GM12878 (cell line): ENCODE data around the gene CHD1L. TPM values are rescaled to one million over a fixed set of nuclear protein-coding genes. Genes with fewer than 3 reads are reported as not detected.

Source experiments
- IKZF1 ChIP-seq: fragments of 450-650 bp; conservative IDR thresholded peaks from 2 replicates; pipeline ENCODE4 v1.6.1; 2017; ENCODE audit warnings: antibody characterized with exemption, mild to moderate bottlenecking
- MTA2 ChIP-seq: fragments of 450-650 bp; IDR thresholded peaks from 2 replicates; pipeline ENCODE4 v1.6.1; 2016; ENCODE audit warnings: low read depth, mild to moderate bottlenecking, moderate library complexity
- NFXL1 ChIP-seq: fragments of 450-650 bp; IDR thresholded peaks from 2 replicates; pipeline ENCODE4 v1.6.1; 2017; ENCODE audit warnings: antibody characterized with exemption, mild to moderate bottlenecking, borderline replicate concordance
- PAX5 ChIP-seq: IDR thresholded peaks from 2 replicates; pipeline ENCODE4 v1.6.1; 2011; ENCODE audit warnings: low read depth, low read length, borderline replicate concordance
- POLR2AphosphoS5 ChIP-seq: IDR thresholded peaks from 2 replicates; pipeline ENCODE4 v1.6.1; 2011; ENCODE audit warnings: mild to moderate bottlenecking, low read length, inconsistent platforms
- RFX5 ChIP-seq: IDR thresholded peaks from 2 replicates; pipeline ENCODE4 v1.6.1; 2011; ENCODE audit warnings: low read depth, low read length, improper control_type of control experiment
- WRNIP1 ChIP-seq: IDR thresholded peaks from 2 replicates; pipeline ENCODE4 v1.6.1; 2011; ENCODE audit warnings: low read depth, low read length, improper control_type of control experiment, borderline replicate concordance
- ZBED1 ChIP-seq: IDR thresholded peaks from 2 replicates; pipeline ENCODE4 v1.6.1; 2016; ENCODE audit warnings: borderline replicate concordance
- ZNF24 ChIP-seq: fragments of 450-650 bp; IDR thresholded peaks from 2 replicates; pipeline ENCODE4 v1.6.1; 2017; ENCODE audit warnings: antibody characterized with exemption, mild to moderate bottlenecking
- polyA plus RNA-seq, 11 experiments: library from polyadenylated mRNA; depleted of rRNA in 4 of 11; unstranded in 6 of 11; stranded (reverse) in 5 of 11; fragments of >200 nt; fragmentation: Nextera tagmentation in 4 of 11; fragmentation: Illumina TruSeq in 1 of 11; extraction: Ambion mirVana in 4 of 11; extraction: Trizol in 1 of 11; gene quantifications; 1 replicate in 1 of 11; 2 replicates in 10 of 11; pipeline versions ENCODE4 v1.2.1 to v1.2.3, GENCODE V29; 2011 to 2016; ENCODE audit warnings: inconsistent platforms in 2 of 11, missing spikeins in 2 of 11, low read depth in 1 of 11
- total RNA-seq, 4 experiments: library from RNA; depleted of rRNA in 3 of 4; stranded (reverse); fragments of >200 nt in 3 of 4; fragmentation: Illumina TruSeq in 1 of 4; extraction: Trizol in 1 of 4; gene quantifications; 2 replicates each; pipeline versions ENCODE4 v1.2.1 to v1.2.3, GENCODE V29; 2013 to 2021
- TF ChIP-seq, protein P1 (sequence below): fragments of 450-650 bp; conservative IDR thresholded peaks from 2 replicates; pipeline ENCODE4 v1.6.1; 2017; ENCODE audit warnings: mild to moderate bottlenecking, moderate library complexity
- TF ChIP-seq, protein P2 (sequence below): fragments of 450-650 bp; IDR thresholded peaks from 2 replicates; pipeline ENCODE4 v1.6.1; 2018; ENCODE audit warnings: mild to moderate bottlenecking, low read depth, moderate library complexity; ENCODE audit not compliant: partially characterized antibody
- TF ChIP-seq, protein P3 (sequence below): fragments of 450-650 bp; IDR thresholded peaks from 2 replicates; pipeline ENCODE4 v1.6.1; 2017; ENCODE audit warnings: mild to moderate bottlenecking, moderate library complexity
- TF ChIP-seq, protein P4 (sequence below): IDR thresholded peaks from 2 replicates; pipeline ENCODE4 v1.6.1; 2011; ENCODE audit warnings: mild to moderate bottlenecking, low read depth, low read length, moderate library complexity; ENCODE audit not compliant: insufficient replicate concordance
- TF ChIP-seq, protein P5 (sequence below): IDR thresholded peaks from 2 replicates; pipeline ENCODE4 v1.6.1; 2011; ENCODE audit warnings: borderline replicate concordance, low read depth, mild to moderate bottlenecking, moderate library complexity, mixed read lengths, low read length; ENCODE audit not compliant: insufficient read depth; ENCODE audit errors: extremely low read length
- TF ChIP-seq, protein P6 (sequence below): fragments of 450-650 bp; formaldehyde crosslinking; IDR thresholded peaks from 2 replicates; pipeline ENCODE4 v1.4.0; 2020; ENCODE audit warnings: mild to moderate bottlenecking, moderate library complexity

Gene CHD1L
- total and polyA plus RNA-seq, 10 of the 15 experiments (the other 5 are each of a cell fraction or from before 2014, with no cell fraction given), result 21.2 to 54.2 (median 44.5) TPM

DNA sequence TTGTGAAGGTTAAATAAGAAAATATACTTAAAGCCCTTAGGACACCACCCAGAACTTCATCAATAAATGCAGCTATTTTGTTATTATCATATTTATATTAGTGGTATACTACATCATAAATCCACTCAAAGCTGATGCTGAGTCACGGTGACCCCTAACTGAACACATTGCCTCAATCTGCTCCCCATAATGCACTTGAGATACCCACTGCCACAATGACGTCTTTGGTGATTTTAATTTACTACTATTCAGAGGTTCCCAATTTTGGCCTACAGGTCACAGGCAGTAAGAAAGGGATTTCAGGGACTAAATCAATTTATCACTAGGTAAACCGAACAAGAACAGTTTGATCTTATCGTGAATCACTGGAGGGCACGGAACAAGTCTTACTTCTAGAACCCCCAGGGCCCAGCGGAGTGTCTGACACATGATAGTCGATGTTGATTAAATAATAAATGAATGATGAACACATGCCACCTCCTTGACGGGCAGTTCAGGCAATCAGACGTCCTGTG, 493 bp upstream of the CHD1L start (continued):
- TF ChIP-seq WRNIP1 (no peak), RFX5 (no peak), POLR2AphosphoS5 (no peak), PAX5 (no peak), NFXL1 (no peak), ZNF24 (no peak), IKZF1 (no peak), ZBED1 (no peak), MTA2 (no peak)
- TF ChIP-seq, protein P1, sequence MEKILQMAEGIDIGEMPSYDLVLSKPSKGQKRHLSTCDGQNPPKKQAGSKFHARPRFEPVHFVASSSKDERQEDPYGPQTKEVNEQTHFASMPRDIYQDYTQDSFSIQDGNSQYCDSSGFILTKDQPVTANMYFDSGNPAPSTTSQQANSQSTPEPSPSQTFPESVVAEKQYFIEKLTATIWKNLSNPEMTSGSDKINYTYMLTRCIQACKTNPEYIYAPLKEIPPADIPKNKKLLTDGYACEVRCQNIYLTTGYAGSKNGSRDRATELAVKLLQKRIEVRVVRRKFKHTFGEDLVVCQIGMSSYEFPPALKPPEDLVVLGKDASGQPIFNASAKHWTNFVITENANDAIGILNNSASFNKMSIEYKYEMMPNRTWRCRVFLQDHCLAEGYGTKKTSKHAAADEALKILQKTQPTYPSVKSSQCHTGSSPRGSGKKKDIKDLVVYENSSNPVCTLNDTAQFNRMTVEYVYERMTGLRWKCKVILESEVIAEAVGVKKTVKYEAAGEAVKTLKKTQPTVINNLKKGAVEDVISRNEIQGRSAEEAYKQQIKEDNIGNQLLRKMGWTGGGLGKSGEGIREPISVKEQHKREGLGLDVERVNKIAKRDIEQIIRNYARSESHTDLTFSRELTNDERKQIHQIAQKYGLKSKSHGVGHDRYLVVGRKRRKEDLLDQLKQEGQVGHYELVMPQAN, result no peak
- TF ChIP-seq, protein P2, sequence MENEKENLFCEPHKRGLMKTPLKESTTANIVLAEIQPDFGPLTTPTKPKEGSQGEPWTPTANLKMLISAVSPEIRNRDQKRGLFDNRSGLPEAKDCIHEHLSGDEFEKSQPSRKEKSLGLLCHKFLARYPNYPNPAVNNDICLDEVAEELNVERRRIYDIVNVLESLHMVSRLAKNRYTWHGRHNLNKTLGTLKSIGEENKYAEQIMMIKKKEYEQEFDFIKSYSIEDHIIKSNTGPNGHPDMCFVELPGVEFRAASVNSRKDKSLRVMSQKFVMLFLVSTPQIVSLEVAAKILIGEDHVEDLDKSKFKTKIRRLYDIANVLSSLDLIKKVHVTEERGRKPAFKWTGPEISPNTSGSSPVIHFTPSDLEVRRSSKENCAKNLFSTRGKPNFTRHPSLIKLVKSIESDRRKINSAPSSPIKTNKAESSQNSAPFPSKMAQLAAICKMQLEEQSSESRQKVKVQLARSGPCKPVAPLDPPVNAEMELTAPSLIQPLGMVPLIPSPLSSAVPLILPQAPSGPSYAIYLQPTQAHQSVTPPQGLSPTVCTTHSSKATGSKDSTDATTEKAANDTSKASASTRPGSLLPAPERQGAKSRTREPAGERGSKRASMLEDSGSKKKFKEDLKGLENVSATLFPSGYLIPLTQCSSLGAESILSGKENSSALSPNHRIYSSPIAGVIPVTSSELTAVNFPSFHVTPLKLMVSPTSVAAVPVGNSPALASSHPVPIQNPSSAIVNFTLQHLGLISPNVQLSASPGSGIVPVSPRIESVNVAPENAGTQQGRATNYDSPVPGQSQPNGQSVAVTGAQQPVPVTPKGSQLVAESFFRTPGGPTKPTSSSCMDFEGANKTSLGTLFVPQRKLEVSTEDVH, result no peak
- TF ChIP-seq, protein P3, sequence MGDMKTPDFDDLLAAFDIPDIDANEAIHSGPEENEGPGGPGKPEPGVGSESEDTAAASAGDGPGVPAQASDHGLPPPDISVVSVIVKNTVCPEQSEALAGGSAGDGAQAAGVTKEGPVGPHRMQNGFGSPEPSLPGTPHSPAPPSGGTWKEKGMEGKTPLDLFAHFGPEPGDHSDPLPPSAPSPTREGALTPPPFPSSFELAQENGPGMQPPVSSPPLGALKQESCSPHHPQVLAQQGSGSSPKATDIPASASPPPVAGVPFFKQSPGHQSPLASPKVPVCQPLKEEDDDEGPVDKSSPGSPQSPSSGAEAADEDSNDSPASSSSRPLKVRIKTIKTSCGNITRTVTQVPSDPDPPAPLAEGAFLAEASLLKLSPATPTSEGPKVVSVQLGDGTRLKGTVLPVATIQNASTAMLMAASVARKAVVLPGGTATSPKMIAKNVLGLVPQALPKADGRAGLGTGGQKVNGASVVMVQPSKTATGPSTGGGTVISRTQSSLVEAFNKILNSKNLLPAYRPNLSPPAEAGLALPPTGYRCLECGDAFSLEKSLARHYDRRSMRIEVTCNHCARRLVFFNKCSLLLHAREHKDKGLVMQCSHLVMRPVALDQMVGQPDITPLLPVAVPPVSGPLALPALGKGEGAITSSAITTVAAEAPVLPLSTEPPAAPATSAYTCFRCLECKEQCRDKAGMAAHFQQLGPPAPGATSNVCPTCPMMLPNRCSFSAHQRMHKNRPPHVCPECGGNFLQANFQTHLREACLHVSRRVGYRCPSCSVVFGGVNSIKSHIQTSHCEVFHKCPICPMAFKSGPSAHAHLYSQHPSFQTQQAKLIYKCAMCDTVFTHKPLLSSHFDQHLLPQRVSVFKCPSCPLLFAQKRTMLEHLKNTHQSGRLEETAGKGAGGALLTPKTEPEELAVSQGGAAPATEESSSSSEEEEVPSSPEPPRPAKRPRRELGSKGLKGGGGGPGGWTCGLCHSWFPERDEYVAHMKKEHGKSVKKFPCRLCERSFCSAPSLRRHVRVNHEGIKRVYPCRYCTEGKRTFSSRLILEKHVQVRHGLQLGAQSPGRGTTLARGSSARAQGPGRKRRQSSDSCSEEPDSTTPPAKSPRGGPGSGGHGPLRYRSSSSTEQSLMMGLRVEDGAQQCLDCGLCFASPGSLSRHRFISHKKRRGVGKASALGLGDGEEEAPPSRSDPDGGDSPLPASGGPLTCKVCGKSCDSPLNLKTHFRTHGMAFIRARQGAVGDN, result no peak
- TF ChIP-seq, protein P4, sequence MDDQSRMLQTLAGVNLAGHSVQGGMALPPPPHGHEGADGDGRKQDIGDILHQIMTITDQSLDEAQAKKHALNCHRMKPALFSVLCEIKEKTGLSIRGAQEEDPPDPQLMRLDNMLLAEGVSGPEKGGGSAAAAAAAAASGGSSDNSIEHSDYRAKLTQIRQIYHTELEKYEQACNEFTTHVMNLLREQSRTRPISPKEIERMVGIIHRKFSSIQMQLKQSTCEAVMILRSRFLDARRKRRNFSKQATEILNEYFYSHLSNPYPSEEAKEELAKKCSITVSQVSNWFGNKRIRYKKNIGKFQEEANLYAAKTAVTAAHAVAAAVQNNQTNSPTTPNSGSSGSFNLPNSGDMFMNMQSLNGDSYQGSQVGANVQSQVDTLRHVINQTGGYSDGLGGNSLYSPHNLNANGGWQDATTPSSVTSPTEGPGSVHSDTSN, result no peak
- TF ChIP-seq, protein P5, sequence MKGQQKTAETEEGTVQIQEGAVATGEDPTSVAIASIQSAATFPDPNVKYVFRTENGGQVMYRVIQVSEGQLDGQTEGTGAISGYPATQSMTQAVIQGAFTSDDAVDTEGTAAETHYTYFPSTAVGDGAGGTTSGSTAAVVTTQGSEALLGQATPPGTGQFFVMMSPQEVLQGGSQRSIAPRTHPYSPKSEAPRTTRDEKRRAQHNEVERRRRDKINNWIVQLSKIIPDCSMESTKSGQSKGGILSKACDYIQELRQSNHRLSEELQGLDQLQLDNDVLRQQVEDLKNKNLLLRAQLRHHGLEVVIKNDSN, result no peak
- TF ChIP-seq, protein P6, sequence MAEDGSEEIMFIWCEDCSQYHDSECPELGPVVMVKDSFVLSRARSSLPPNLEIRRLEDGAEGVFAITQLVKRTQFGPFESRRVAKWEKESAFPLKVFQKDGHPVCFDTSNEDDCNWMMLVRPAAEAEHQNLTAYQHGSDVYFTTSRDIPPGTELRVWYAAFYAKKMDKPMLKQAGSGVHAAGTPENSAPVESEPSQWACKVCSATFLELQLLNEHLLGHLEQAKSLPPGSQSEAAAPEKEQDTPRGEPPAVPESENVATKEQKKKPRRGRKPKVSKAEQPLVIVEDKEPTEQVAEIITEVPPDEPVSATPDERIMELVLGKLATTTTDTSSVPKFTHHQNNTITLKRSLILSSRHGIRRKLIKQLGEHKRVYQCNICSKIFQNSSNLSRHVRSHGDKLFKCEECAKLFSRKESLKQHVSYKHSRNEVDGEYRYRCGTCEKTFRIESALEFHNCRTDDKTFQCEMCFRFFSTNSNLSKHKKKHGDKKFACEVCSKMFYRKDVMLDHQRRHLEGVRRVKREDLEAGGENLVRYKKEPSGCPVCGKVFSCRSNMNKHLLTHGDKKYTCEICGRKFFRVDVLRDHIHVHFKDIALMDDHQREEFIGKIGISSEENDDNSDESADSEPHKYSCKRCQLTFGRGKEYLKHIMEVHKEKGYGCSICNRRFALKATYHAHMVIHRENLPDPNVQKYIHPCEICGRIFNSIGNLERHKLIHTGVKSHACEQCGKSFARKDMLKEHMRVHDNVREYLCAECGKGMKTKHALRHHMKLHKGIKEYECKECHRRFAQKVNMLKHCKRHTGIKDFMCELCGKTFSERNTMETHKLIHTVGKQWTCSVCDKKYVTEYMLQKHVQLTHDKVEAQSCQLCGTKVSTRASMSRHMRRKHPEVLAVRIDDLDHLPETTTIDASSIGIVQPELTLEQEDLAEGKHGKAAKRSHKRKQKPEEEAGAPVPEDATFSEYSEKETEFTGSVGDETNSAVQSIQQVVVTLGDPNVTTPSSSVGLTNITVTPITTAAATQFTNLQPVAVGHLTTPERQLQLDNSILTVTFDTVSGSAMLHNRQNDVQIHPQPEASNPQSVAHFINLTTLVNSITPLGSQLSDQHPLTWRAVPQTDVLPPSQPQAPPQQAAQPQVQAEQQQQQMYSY (CRISPR knock-in tag), result no peak
